WI38 (cell line): ENCODE measurements around the gene TTC39A.

Experiments
- H3K4me3 ChIP-seq: 2 replicates; pipeline ENCODE4 v1.5.1; 2011; ENCODE audit warnings: low read depth, mild to moderate bottlenecking, control low read depth, low read length
- TF ChIP-seq, protein P1 (sequence below): IDR thresholded peaks from 2 replicates; pipeline ENCODE4 v1.5.1; 2012; ENCODE audit warnings: low read depth, mild to moderate bottlenecking, control low read depth, low read length

Gene TTC39A

DNA sequence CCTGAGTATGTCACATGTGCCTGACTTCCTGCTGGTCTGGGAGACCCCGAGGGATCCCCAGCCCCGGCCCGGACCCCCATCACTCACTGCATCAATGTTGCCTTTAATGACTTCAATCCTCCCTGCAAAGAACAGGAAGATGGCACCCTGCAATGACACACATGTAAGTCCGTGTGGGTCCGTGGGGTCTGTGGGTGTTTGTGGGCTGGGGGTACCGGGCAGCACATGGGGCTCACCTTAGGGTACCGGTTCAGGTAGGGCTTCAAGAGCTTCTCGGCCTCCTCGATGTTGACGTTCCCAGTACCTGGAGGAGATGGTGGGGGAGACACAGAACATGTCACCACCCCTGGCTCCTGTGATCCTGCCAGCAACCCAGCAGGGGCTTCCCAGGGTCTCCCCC, 28.1 kb downstream of the TTC39A start:
- no peak overlapping the region for H3K4me3 ChIP-seq

DNA sequence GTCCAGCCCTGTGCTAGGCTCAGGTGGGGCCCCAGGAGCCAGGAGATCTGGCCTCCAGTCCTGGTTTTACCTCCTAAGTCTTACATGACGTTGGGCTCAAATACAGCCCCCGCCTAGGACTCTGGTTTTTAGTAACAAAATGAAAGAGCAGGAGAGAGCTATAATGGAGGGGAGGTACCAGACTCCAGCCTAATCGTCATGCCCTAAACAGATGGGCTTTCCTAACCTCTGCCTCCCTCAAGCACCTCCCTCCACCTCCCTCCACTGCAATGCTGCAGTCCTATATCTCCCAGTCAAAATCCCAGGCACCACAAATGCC, 28.6 kb downstream of the TTC39A start:
- no peak overlapping the region for H3K4me3 ChIP-seq
- TF ChIP-seq, protein P1, sequence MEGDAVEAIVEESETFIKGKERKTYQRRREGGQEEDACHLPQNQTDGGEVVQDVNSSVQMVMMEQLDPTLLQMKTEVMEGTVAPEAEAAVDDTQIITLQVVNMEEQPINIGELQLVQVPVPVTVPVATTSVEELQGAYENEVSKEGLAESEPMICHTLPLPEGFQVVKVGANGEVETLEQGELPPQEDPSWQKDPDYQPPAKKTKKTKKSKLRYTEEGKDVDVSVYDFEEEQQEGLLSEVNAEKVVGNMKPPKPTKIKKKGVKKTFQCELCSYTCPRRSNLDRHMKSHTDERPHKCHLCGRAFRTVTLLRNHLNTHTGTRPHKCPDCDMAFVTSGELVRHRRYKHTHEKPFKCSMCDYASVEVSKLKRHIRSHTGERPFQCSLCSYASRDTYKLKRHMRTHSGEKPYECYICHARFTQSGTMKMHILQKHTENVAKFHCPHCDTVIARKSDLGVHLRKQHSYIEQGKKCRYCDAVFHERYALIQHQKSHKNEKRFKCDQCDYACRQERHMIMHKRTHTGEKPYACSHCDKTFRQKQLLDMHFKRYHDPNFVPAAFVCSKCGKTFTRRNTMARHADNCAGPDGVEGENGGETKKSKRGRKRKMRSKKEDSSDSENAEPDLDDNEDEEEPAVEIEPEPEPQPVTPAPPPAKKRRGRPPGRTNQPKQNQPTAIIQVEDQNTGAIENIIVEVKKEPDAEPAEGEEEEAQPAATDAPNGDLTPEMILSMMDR, result no peak

More for the DNA sequence above, 28.1 kb downstream of the TTC39A start:
- TF ChIP-seq, protein P1, result no peak

DNA sequence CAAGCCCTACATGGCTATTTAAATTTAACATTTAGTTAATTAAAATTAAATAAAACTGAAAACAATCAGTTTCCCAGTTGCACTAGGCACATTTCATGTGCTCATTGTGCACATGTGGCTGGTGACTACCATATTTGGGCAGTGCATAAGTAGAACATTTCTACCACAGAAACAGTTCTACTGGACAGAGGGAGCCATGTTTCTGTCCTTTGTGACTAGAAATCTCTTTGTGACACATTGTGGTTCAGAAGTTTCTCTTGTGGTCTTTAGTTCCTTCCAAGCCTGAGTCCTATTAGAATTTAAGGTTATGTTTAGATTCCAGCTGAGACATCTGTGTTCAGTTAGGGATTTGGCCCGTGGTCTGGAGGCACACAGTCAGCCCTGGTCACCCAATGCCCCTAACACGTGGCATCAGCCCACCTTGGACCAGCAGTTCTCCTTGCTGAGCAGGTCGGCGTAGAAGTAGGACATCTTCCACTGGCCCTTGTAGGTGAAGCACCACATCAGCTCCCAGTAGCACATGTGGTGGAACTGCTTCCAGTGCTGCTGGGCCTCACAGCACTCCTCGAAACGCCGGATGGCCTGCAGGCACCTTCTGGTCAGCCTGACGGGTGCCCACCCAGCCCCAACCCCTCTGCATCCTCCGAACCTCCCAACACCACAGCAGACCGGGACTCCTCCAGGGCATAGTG, 29.1 kb downstream of the TTC39A start:
- no peak overlapping the region for H3K4me3 ChIP-seq

DNA sequence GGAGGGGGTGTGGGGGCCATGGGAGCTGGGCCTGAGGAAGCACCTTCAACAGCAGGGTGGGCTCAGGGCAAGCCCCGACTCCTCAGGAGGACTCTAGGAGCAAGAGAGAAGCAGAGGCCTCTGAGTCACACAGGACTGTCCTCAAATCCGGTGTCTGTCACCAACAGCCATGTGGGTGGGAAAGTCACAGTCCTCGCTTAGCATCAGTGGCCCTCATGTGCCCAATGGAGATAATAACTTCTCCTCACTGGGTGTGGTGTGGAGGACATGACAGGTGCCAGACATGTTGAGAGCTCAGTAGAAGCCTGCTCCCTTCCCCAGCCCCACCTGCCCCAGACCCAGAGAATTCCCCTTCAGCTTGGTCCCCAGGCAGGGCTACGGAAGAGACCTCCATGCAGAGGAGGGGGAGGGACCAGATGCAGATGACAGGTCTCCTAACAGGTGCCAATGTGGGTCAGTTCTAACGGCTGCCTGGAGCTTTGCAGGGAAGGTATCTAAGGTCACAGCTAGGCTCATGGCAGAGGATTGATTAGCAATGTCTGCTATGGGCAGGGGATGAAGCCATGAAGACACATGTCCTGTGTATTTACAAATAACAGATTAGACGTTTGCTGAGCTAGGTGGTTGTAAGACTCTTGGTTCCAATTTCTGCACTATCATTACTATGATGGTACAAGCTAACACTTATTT, 30.2 kb downstream of the TTC39A start:
- TF ChIP-seq, protein P1, result no peak
- H3K4me3 ChIP-seq, result no peak overlapping the region

More for the DNA sequence above, 29.1 kb downstream of the TTC39A start:
- TF ChIP-seq, protein P1, result no peak

DNA sequence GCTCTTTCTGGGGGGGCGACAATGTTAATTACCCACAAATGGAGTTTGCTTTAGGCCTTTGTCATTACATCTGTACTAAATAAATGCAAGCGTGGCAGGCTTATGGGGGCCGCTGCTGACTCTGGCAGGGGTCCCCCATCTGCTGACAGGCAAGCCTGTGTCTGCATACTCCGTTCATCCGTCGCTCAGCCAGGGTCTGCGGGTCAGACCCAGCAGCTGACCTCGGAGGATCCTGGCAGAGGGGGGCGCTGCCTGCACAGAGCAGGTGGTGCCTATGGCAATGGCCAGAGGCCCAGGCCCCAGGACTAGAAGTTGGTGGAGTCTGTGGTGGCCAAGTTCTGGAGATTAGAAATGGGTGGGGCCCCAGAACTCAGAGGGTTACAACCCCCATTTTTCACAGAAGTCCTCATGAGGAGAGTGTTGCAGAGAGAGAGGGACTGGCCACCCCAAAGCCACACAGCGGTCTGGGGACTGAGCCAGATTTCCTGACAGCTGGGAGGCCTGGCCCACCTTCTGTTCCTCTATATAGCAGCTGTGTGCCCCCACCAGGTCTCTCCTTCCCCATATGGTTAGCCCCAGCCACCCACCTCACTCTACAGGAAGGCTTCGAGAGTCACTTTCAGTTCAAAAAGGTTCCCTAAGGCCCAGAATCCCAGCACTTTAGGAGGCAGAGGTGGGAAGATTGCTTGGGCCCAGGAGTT, 31.0 kb downstream of the TTC39A start:
- TF ChIP-seq, protein P1, result no peak
- no peak overlapping the region for H3K4me3 ChIP-seq

DNA sequence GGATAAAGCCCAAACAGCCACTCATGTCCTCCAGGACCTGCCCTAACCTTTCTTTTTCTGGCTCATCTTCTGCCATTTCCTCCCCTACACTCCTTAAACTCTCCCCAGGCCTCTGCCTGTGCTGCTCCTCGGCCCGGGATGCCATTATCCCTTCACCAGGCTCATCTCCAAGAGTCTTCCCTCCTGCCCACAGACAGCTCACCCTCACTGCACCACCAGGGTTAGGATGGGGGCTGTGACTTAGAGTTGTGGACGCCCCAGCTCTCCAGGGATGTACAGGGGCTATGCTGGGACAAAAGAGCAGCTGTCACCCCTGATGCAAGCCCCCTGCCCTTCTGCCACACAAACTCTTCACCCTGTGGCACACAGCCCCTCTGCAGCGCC, 32.0 kb downstream of the TTC39A start:
- no peak overlapping the region for H3K4me3 ChIP-seq
- TF ChIP-seq, protein P1, result no peak
